Mesothelial cell of epicardium (in vitro differentiated cells): ENCODE data around the gene SUGT1. TPM values are rescaled to one million over a fixed set of nuclear protein-coding genes. Genes with fewer than 3 reads are reported as not detected.

Source experiments
- DNase-seq, 2 experiments: peaks; one replicate each; pipeline ENCODE4 v3.0.0; 2021; ENCODE audit warnings: low spot score in 2 of 2; ENCODE audit not compliant: unreplicated experiment in 2 of 2
- H3K27ac Mint-ChIP-seq: 2 replicates; pipeline ENCODE4 v1.8.0; 2021; ENCODE audit warnings: mixed read lengths
- H3K27me3 Mint-ChIP-seq: 2 replicates; pipeline ENCODE4 v1.8.0; 2021; ENCODE audit warnings: low read depth, mixed read lengths
- H3K36me3 Mint-ChIP-seq: 2 replicates; pipeline ENCODE4 v1.8.0; 2021; ENCODE audit warnings: mixed read lengths
- H3K4me1 Mint-ChIP-seq: 2 replicates; pipeline ENCODE4 v1.8.0; 2021; ENCODE audit warnings: mixed read lengths
- H3K4me3 Mint-ChIP-seq: 2 replicates; pipeline ENCODE4 v1.8.0; 2021; ENCODE audit warnings: mild to moderate bottlenecking, moderate library complexity, mixed read lengths
- H3K9me3 Mint-ChIP-seq: 2 replicates; pipeline ENCODE4 v1.8.0; 2021; ENCODE audit warnings: mixed read lengths
- CTCF ChIP-seq: fragments of 200-600 bp; sonication (generic); IDR thresholded peaks from one replicate; pipeline ENCODE4 v1.5.0; 2021; ENCODE audit warnings: antibody characterized with exemption; ENCODE audit not compliant: unreplicated experiment
- total RNA-seq: library from RNA; stranded (reverse); gene quantifications from 3 replicates; pipeline ENCODE4 v1.2.1, GENCODE V29; 2021

SUGT1 gene
- total RNA-seq, 1 donor from 2014 or later = 41.6 TPM

GRCh38 chr13:52737965-52738364, 85.3 kb downstream of the SUGT1 start:
- H3K9me3 Mint-ChIP-seq = peaks cover 5% of the 10 kb centered on the region
- H3K36me3 Mint-ChIP-seq = no peaks in the 10 kb centered on the region
- peak overlapping the region; percentile 66 for H3K4me3 Mint-ChIP-seq
- H3K27ac Mint-ChIP-seq = no peak overlapping the region
- no peak for TF ChIP-seq CTCF
- peaks cover 11% of the 10 kb centered on the region for H3K4me1 Mint-ChIP-seq
- peaks cover 61% of the 10 kb centered on the region for H3K27me3 Mint-ChIP-seq
- no peak for DNase-seq

DNA sequence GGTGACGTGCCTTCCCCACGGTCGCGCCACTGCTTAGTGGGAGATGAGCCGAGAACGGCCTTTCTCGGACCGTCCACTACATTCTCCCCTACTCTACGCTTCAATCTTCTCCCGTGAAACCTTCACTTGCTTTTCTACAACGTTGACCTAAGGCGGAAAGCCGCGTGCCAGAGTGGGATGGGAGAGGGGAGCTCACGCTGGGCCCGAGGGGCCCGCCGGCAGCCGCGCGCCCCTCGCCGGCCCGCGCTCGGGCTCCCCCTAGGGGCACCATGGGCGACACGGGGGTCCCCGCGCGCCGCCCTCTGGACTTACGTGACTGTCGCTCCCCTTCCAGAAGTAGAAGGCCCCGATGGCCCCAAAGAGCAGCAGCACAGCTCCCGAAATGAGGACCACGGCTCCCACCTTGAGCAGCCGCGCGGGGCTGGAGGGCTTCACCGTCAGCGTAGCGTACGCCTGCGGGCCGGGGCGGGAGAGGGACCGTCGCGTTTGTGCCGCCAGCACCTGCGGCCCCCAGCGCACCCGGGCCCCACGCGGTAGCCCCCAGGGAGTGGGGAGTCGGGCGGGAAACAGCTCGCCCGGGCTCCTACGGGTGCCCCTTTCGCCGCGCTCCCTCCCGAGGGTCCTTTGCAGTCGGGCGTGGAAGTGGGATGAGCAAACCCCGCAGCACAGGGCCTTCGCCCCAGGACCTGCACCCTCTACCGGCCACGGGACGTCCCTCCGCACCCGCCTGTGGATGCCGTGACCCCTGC, 86.3 kb downstream of the SUGT1 start:
- Mint-ChIP-seq H3K9me3 (peaks cover 5% of the 10 kb centered on the region), H3K4me1 (peaks cover 11% of the 10 kb centered on the region), H3K27ac (no peak overlapping the region), H3K27me3 (peaks cover 58% of the 10 kb centered on the region), H3K36me3 (no peaks in the 10 kb centered on the region), H3K4me3 (peak overlapping the region; percentile 66)
- TF ChIP-seq CTCF = peak; percentile 65
- peak; percentile 33 to 71 for DNase-seq

- peaks cover 11% of the 10 kb centered on the region for H3K4me1 Mint-ChIP-seq
- H3K4me3 Mint-ChIP-seq = peak within 1 kb of the TSS; percentile 66
- no peak within 1 kb of the TSS for H3K27ac Mint-ChIP-seq
- DNase-seq = no peak
- no peaks in the 10 kb centered on the region for H3K36me3 Mint-ChIP-seq
- peaks cover 56% of the 10 kb centered on the region for H3K27me3 Mint-ChIP-seq
- H3K9me3 Mint-ChIP-seq = peaks cover 5% of the 10 kb centered on the region
- no peak for TF ChIP-seq CTCF
Measured at GRCh38 chr13:52739468-52740071, 86.9 kb downstream of the SUGT1 start, which contains the start of gene CNMD. Gene CNMD (minus strand): TSS chr13:52739820. CDS start chr13:52739701, 119 bp downstream.

GRCh38 chr13:52743569-52743968, 90.9 kb downstream of the SUGT1 start:
- no peak overlapping the region for H3K27ac Mint-ChIP-seq
- H3K27me3 Mint-ChIP-seq = peaks cover 57% of the 10 kb centered on the region
- H3K4me1 Mint-ChIP-seq = peaks cover 6% of the 10 kb centered on the region
- no peak for TF ChIP-seq CTCF
- no peak for DNase-seq
- no peak overlapping the region for H3K4me3 Mint-ChIP-seq
- peaks cover 5% of the 10 kb centered on the region for H3K9me3 Mint-ChIP-seq
- H3K36me3 Mint-ChIP-seq = no peaks in the 10 kb centered on the region

DNA sequence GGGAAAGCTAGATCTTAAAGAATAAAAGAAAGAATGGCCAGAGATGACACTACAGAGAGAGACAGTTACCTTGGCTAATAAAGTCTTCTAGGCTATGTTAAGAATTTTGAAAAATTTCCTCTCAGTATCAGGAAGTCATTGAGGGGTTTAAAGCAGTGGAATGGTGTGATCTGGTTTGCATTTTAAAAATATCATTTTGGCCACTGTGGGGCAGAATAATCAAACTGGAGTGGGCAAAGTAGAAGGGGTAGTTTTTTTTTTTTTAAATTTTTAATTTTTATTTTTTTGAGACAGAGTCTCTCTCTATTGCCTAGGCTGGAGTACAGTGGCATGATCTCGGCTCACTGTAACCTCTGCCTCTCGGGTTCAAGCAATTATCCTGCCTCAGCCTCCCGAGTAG, 91.4 kb downstream of the SUGT1 start:
- peaks cover 5% of the 10 kb centered on the region for H3K9me3 Mint-ChIP-seq
- DNase-seq = no peak
- H3K27me3 Mint-ChIP-seq = peaks cover 55% of the 10 kb centered on the region
- TF ChIP-seq CTCF = no peak
- no peak overlapping the region for H3K4me3 Mint-ChIP-seq
- H3K27ac Mint-ChIP-seq = no peak overlapping the region
- H3K36me3 Mint-ChIP-seq = no peaks in the 10 kb centered on the region
- H3K4me1 Mint-ChIP-seq = peaks cover 4% of the 10 kb centered on the region
